Retina (tissue), 1 donor: ENCODE measurements around the gene MAP3K1.
"Not testable (repeated sequence)": the region's sequence is repeated elsewhere in the genome, so short reads cannot be mapped to it uniquely, and the experiment has no call there.

Source experiments
- DNase-seq: peaks from one replicate; pipeline ENCODE4 v3.0.0-alpha.2; 2016

The MAP3K1 gene

DNA sequence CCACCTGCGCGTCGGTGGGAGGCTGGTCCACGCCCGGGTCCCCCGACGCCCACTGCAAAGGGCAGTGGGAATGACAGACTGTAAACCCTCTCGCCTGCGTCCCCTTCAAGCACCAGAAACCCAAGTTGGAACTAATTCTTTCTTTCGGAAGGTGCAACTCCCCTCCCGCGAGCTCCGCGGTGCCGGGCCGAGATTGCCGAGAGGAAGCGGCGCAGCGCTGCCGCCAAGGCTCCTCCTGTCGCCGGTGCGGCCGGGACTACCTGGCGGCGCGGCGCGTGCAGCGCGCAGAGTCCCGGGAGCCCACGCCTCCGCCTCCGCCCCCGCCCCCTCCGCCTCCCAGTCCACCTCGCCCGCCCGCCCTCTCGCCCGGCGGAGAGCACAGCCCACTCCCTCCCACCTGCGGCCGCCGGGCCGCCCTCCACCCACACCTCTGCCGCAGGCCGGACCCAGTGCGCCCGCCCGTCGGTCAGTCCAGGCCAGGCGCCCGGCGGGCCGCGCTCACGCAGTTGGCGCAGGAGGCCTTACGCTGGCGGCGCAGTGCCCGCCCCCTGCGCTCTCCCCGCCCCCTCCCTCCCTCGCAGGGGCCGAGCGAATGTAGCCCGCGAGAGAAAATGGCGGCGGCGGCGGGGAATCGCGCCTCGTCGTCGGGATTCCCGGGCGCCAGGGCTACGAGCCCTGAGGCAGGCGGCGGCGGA is at the start of gene MAP3K1:
Gene MAP3K1 (plus strand): TSS at position 587 of the 695 bp plus-strand sequence. CDS start 25 bp downstream, at position 612.
- peak; percentile 86 for DNase-seq

DNA sequence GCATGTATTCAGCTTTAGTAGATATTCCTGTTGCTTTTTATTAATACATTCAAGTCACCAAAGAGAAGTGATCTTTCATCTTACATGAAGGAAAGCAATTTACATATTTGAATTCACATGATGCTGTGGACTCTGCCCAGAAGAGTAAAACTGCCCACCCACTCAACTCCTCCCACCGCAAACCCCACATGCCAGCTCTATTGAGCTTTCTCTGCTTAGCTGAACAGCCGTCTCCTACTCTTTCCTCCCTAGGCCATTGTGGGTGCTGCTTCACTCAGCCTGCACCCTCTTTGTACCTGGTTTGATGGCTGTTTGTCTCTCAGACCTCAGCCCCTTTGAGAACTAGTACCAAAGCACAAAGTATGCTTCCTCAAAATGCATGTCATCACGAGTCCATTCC is 48.4 kb upstream of the MAP3K1 start:
- no peak for DNase-seq

DNA sequence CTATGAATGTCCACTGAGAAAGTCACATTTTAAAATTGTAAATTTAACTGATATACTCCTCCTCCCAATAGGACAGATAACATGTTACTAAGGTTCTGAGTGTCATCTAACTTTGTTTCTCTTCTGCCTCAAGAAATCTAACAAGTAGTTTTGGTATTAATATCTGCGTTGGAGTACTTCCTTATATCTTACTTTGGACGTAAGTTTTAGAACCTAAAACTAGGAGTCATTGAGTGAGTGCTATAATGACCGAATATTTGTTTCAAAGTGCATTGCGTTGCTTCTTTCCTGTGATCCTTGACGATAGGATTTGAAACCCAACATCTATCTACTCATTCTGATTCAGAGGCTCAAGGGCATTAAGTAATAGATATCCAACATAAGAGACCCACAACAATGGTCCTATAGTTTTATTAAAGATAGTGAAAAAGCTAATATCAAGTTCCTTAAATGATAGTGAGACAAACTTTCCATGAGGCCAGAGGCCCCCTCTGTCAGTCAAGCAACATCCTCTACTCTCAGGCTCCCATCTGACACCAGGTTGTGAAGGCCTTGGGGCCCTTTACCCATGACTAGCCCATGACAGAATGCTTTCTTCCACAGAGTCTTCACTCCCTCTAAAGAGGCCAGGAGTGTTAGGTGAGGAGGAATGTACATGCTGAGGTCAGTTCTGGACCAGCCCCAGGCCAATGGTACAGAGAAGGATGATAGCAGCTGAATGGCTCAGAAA is 45.3 kb upstream of the MAP3K1 start:
- DNase-seq, result no peak

DNA sequence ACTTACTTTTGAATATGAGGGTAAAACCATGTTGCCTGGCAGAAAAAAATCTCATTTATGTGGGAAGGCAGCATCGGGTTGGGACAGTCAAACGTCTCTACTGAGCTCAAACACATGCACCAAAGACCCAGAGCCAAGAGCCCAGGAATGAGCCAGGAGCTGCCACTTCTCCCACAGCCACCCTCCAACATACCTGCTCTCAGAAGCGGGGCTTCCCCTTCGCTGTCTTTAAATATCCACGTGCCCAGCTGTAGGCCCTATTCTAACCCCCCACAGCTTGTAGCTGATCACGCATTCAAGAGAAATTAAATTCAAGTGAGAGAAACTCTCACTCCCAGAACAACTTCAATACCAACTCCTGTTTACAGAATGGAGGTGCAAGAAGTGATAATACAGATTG is 42.6 kb upstream of the MAP3K1 start:
- DNase-seq, result no peak

DNA sequence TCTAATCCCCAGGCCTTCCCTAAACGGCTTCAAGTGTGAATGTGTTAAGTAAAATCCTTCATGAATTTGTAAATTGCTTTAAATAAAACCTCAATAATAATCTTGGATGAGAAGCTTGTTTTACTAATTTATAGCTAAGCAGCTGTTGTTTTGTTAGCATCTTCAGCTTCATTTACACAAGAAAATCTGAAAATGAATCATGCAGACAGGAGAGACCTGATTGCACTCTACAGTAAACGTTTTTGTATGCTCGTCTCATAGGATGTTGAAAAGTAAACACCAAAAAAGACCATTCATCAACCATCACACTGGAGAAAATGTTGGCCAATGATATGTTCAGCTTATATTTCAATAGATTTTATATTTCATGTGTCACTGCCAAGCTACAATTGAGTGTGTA is 40.4 kb upstream of the MAP3K1 start:
- DNase-seq, result no peak

DNA sequence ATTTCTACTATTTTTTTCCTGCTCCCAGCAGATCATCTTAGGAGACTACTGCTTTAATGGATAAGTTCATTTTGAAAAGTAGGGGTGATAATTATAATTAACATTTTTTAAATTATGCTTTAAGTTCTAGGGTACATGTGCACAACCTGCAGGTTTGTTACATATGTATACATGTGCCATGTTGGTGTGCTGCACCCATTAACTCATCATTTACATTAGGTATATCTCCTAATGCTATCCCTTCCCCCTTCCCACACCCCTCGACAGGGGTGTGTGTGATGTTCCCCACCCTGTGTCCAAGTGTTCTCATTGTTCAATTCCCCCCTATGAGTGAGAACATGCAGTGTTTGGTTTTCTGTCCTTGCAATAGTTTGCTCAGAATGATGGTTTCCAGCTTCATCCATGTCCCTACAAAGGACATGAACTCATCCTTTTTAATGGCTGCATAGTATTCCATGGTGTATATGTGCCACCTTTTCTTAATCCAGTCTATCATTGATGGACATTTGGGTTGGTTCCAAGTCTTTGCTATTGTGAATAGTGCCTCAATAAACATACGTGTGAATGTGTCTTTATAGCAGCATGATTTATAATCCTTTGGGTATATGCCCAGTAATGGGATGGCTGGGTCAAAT is 39.0 kb upstream of the MAP3K1 start:
- DNase-seq, result not testable (repeated sequence)

DNA sequence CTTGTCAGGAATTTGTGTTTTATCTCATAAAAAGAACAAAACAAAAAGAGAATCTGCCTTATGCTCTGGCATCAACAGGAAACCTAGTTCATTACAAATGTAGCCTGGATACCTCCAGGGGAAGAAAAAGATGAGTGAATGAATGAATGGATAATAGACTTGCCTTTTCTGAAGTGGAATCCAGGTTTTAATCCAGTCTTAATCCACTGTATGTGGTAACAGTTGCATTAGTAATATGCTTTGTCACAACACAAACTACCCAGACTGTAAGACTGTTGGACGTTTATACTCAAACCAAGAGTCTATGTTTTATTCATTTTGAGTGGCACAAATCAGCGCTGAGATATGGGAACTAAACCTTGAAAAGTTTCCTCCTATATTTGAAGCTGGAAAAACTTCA is 32.1 kb upstream of the MAP3K1 start:
- DNase-seq, result no peak

DNA sequence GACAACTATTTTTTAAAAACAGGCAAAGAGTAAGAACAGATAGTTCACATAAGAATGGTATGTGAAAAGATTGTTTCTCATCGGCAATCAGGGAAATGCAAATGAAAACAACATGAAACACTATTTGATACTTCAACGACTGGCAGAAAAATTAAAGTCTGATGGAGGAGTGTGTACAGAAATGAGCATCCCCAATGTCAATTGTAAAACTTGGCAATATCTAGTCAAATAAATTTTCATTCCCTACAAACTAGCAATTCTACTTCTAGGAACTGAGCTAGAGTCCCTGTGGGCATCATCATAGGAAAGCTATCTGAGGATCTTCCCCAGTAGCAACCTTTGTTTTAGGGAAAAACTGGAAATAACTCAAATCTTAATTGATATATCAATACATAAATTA is 29.0 kb upstream of the MAP3K1 start:
- DNase-seq, result no peak

DNA sequence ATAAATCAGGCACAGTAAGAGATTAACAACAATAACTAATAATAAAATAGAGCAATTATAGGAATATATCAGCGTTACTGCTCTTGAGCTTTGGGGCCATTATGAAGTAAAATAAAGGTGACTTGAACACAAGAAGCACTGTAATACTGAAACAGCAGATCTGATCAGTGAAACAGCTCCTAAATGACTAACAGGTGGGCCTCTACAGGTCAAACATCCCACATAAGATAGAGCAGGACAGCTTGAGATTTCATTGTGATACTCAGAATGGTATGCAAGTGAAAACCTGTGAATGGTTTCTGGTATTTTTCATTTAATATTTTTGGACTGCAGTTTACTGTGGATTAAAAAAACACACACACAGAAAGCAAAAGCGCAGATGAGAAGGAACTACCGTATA is 24.0 kb upstream of the MAP3K1 start:
- no peak for DNase-seq

DNA sequence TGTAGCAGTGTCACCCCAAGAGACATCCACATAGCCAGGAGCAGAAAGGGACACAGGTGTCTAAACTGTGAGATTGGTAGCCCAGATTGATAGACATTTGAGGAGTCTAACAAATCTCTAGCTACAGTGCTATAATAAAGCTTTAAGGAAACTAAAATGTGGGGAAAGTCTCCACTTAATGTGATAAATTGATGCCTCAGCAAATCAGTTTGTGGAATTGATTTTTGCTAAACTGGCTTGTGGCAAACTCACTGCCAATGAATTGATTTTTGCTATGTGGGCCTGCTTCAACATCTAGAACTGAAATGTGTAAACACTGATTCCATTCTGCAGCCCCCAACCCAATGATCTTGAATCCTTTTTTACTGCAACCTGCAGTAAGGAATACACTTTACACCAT is 16.8 kb upstream of the MAP3K1 start:
- DNase-seq, result no peak

DNA sequence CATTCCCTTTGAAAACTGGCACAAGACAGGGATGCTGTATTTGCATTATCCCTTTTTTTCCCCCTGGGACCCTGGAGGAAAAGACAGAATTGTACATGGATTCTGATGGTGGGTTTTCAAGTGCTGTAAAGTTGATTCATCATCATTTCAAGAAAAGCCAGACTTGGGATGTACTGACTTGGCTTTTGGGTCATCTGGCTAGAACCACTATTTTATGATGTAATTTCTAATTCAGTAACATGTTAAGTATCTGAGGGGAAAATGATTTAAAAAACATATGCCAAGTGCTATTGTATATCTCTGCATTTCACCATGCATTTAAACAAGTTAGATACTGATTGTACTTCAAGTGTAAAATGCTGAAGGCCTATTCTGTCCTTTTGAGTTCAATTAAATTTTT is 15.2 kb upstream of the MAP3K1 start:
- no peak for DNase-seq

DNA sequence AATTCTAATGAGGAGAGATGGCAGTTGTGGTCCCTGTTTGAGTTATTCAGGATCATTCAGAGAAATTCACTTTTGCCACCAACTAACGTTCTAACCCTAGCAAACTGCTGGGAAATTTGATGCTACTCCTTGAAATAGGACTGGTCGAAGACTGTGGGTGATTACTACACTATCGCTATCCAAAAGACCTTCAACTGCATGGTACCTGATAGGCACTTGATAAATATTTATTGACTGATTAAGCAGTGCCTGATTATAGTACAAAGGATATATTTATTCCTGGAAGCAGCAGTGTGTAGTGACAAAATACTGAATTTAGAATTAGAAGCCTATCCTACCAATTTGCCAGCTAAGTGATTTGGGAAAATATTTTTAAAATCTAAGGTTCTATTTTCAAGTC is 14.1 kb upstream of the MAP3K1 start:
- DNase-seq, result no peak

DNA sequence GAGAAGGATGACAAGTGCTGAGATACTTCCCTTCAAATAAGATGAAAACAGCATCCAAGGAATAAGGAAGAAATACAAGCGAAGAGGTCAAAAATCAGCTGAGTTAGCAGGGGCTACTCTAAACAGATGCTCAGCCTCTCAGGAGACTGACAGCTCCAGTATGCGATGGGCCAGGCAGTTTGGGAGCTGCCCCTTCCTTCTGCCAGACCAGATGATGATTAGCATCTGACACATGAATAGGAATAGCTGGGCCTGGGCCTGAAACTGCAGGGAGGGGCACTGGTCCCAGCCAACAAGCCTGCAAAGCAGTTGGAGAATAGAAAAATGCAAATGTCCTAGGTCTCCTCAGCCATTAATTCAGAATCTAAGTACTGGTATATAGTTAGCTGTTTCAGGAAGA is 13.1 kb upstream of the MAP3K1 start:
- DNase-seq, result peak; percentile 45

DNA sequence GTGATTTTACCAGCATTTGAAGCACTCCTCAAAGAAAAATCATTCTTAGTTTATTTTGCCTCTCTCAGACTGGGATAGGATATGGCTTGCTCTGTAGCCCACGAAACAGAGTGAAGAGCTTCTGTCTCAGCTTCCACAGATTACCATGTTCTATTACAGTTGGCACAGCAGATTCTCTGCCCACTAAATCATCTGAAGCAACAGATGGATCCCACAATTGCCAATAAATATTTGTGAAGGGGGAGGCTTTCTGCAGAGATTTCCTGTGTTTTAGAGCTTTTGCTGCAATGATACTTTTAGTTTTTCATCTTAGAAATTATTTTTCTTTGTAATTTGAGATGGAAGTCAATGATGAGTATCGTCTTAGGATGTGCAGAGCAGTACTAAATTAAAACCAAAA is 12.3 kb upstream of the MAP3K1 start:
- DNase-seq, result no peak

DNA sequence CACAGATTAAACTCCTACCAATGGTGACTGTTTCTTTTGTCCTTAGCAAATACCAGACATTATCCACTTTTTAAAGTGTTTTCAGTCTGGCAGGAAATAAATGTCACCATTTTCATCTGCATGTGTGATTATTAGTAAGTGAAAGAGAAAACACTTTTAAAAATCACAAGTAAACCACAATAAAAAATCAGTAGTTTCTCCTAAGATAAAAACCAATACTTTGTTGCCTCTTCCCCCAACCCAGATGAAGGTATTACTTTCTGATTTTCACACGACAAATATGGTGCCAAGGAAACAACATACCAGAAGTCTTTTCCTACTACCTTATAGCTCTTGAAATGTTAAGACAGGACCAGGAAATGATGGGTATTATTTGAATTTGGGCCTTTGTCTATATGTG is 11.5 kb upstream of the MAP3K1 start:
- no peak for DNase-seq

DNA sequence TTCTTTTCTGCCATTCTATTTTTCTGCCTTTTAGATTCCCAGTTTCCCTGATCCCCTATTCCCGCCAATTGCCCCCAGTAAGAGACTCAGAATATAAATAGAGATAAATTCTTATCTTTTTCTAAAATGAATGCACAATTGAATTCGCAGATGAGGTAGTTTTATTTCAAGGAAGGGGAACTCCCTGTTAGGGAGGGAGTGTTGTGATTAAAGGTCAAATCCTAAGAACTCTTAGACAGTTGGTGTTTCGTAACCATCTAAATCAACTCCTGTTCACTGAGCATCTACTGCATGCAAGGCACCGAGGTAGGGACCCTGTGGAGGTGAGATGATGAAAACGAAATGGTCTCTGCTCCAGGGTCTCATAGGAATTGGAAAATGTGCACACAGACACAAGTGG is 7.7 kb upstream of the MAP3K1 start:
- no peak for DNase-seq

DNA sequence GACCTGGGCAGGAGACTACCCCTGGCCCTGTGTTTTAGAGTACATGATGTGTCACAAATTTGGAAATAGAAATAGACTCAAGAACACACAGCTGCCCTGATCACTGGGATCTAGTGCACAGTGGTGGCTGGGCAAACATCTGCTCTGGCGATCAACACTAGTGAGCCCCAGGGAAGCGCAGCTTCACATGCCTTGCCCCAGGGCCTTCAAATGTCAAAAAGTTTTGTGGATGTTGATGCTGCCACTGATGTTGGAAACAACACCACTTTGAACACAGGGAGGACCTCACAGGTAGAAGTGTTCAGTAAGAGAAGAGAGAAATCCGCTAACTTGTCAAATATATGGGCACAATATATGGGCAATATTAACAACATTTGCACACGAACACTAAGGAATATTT is 7.1 kb upstream of the MAP3K1 start:
- DNase-seq, result no peak

DNA sequence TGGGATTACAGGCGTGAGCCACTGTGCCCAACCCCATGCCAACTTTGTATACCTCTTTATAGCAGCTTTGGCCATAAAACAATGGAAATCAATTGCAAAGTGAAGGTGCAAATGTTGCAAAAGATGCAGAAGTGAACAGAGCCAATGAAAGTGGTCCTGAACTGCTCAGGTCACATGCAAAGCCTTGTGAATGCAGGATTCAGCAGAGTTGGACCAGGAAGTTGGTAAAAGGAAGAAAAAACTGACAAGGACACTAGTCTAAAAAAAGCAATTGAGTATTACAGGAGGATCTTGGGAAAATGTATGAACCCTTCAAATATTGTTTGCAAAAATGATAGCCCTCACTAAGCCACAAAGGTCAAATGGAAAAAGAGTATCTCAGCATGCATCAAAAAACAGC is 4.5 kb upstream of the MAP3K1 start:
- DNase-seq, result no peak

DNA sequence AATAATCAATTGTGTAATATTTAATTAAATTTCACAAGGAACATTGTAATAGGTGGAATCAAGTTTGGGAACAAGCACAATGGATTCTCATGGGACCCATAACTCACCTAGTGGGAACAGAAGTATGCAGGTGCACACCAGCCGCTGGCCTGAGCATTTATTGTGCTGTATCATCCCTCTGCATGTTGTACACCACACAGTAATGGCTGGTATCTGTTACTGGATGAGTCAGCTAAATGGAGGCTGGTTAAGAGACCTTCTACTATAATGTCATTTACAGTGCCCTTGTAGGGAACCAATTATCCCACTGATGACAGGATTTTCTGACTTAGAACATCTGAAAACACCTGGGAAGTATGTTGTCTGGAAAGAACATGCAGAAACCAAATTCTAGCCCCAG is 3.2 kb upstream of the MAP3K1 start:
- no peak for DNase-seq

DNA sequence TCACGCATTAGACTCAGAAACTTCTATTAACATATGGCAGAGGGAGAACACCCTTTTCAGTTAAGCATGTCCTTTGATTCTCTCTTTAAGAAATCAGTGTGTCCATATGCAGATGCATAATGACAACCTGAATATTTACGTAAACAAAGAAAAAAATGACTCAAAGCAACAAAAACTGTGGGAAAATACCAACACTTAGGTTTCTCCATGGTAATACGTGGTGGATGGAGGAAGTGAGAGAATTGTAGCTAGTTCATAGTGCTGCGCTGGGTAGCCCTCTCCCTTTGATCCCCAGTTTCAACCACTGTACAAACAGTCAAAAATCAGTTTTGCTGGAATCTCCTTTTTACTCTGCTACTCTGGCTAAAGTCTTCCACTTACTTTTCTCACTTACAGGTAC is 2.0 kb upstream of the MAP3K1 start:
- no peak for DNase-seq

DNA sequence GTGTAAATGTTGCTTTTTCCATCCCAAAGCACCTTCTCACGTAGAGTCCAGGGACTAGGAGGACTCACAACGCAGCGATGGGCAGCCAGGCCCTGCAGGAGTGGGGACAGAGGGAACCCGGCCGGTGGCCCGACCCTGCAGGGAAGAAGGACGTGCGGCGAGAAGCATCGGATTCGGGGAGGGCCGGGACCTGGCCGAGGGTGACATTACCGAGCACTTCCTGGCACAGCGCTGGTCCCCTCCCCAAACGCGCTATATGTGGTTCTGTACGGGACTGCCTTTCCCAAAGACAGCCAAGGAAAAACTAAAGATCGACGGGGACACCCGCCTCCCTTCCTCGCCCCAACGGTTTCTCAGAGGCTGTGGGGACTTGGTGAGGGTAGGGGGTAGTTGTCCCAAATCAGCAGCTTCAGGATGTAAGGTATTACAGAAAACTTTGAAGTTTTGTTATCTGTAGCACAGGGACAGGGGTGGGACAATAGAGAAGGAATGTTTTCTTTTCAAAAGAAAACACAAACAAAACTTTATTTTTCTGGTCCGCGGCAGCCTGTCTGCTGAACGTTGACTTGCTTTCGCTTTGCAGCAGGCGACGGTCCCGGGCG is 887 bp upstream of the MAP3K1 start:
- DNase-seq, result peak; percentile 64

DNA sequence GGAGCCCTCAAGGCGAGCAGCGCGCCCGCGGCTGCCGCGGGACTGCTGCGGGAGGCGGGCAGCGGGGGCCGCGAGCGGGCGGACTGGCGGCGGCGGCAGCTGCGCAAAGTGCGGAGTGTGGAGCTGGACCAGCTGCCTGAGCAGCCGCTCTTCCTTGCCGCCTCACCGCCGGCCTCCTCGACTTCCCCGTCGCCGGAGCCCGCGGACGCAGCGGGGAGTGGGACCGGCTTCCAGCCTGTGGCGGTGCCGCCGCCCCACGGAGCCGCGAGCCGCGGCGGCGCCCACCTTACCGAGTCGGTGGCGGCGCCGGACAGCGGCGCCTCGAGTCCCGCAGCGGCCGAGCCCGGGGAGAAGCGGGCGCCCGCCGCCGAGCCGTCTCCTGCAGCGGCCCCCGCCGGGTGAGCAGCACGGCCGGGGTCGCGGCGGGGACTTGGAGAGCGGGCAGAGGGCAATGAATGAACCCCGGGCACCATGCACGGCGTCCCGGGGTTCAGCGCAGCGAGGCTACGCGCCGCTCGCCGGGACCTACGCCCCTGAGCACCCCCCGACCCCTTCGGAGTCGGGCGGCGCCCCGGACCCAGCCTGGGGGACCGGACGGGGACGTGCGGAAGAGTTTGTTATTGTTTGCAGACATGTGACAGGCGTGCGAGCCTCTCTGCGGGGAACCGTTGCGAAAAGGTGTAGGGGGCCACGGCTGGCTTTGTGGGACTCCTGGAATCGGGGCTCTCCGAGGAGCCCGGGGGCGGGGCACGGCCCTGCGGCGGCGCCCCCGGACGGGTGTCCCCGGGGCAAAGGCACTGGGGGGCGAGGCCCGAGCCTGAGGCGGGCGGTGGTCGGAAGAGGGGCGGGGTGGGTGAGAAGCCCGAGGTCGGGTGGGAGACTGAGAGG is 553 bp downstream of the MAP3K1 start:
- peak; percentile 82 for DNase-seq

DNA sequence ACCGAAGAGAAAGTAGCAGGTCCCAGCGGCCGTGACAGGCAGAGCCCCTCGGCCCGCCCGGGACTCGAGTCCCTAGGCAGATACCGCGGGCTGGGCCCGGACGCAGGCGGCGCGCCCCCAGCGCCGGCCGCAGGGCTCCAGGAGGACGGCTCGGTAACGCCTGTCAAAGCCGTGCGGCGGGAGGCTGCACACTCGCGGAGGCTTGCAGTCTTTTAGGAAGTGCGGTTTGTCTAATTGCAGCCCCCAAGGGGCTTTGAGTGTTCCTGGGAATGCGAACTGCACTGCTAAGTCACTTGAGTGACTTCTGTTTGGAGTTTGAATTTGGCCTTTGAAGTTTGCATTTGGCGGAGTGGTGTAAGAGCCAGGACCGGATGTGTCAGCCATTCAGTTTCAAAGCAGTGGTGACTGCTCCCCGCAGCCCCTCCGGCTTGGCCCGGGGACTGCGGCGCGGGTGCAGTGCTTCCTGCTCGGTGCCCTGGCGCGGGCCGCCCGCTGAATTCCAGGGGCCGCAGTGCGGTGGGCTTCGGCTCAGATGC is 1.3 kb downstream of the MAP3K1 start:
- DNase-seq, result peak; percentile 84
